Measurements from ENCODE around the gene DDX54.

DDX54 gene

GRCh38 chr12:113190761-113191160 is 5.5 kb upstream of the DDX54 start:
- DNase-seq (ENCODE audit: low spot score): peak; percentile 45

DNA sequence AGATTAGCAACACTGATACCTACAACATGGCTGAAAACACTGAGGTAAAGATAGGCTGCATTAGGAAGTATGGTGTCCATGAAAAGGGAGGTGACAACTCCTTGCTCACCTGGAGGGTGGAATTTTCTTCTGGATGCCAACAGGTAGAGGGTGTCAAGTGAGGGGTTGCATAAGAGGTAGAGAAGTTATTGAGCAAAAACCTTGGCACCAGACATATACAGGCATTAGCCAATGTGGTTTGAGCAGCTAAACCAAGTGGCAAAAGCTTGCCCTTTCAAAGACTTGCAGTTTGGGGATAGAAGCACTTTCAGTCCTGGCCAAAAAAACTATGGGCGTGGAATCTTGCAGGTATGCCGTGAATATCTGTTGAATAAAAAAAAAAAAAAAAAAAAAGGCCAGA is 4.1 kb upstream of the DDX54 start:
- DNase-seq (ENCODE audit: low spot score): no peak

GRCh38 chr12:113186666-113187325 is 1.5 kb upstream of the DDX54 start:
- no peak for DNase-seq (ENCODE audit: low spot score)

DNA sequence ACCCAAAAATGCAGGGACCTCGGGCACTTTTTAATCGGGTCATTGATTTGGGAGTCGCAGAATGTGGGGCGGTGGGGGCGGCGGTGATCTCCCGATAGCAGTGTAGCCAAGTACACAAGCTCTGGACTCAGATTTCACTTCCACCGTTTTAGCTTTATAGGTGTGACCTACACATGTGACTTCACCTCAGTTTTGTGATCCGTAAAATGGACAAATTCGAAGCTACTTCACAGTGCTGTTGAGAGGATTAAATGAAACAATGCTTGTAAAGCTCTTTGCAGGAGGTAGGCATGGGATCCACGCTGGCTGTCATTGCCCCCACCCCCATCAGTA is 721 bp upstream of the DDX54 start:
- DNase-seq (ENCODE audit: low spot score): peak; percentile 30

- peak; percentile 81 for DNase-seq (ENCODE audit: low spot score)
Measured at GRCh38 chr12:113184900-113185179, 438 bp downstream of the DDX54 start.

- no peak for DNase-seq (ENCODE audit: low spot score)
Measured at GRCh38 chr12:113184098-113184899, 979 bp downstream of the DDX54 start.

DNA sequence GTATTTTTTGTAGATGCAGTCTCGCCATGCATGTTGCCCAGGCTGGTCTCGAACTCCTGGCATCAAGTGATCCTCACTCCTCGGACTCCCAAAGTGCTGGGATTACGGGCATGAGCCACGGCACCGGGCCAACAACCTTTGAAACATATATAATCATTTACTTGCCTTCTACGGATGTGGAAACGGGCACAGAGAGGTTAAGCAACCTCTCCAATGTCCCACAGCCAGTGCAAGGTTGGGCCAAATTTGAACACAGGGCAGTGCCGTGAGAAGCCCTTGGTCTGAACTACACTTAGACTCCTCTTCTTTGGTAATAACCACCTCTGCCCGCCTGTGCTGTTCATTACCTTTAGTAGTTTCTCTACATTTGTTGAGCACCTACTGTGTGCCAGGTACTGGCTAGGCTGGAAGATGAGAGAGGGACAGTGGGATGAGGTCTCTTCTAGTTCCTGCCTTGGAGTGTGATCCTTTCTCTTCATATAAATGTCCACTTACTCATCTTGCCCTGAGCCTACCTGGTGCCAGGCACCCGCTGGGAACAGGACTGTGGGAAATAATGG is 2.2 kb downstream of the DDX54 start:
- no peak for DNase-seq (ENCODE audit: low spot score)

GRCh38 chr12:113181975-113182374 is 3.3 kb downstream of the DDX54 start:
- DNase-seq (ENCODE audit: low spot score): no peak

GRCh38 chr12:113180333-113180732 is 4.9 kb downstream of the DDX54 start:
- DNase-seq (ENCODE audit: low spot score): no peak

- no peak for DNase-seq (ENCODE audit: low spot score)
Measured at GRCh38 chr12:113179023-113179422, 6.3 kb downstream of the DDX54 start.

GRCh38 chr12:113174461-113175384 is 10.6 kb downstream of the DDX54 start:
- peak; percentile 34 for DNase-seq (ENCODE audit: low spot score)

DNA sequence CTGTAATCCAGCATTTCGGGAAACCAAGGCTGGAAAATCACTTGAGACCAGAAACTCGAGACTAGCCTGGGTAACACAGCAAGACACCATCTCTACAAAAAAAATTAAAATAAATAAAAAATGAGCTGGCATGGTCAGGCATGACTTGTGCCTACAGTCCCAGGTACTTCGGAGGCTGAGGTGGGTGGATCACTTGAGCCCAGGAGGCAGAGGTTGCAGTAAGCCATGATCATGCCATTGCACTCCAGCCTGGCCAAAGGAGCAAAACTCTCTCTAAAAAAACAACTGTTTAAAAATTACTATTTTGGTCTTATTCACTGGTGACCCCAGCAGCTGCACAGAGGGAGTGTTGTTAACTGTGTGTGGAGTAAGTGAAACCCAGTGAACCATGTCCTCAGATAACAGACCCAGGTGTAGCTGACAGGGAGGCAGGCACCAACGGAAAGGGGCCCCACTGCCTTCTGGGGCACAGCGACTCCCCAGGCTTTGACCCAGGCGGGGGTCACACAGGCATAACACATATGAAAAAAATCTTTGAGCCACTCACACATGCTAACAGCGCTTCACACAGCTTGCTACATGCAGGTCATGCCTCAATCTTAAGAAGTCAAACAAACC is 12.1 kb downstream of the DDX54 start:
- DNase-seq (ENCODE audit: low spot score): no peak

GRCh38 chr12:113172185-113172584 is 13.1 kb downstream of the DDX54 start:
- DNase-seq (ENCODE audit: low spot score): no peak

DNA sequence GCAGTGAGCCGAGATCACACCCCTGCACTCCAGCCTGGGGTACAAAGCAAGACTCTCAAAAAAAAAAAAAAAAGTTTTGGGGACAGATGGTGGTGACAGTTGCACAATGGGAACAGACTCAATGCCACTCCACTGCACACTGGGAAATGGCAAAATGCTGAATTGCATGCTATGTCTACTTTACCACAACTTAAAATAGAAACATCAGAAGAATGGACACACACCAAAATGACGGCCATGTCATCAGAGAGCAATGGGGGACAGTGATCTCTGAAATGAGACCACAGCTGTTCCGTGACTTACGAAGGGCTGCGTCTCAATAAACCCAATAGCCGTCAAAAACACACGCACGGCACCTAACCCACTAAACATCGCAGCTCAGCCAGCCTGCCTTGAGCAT is 13.7 kb downstream of the DDX54 start:
- DNase-seq (ENCODE audit: low spot score): no peak

- no peak for DNase-seq (ENCODE audit: low spot score)
Measured at GRCh38 chr12:113170926-113171325, 14.4 kb downstream of the DDX54 start.

DNA sequence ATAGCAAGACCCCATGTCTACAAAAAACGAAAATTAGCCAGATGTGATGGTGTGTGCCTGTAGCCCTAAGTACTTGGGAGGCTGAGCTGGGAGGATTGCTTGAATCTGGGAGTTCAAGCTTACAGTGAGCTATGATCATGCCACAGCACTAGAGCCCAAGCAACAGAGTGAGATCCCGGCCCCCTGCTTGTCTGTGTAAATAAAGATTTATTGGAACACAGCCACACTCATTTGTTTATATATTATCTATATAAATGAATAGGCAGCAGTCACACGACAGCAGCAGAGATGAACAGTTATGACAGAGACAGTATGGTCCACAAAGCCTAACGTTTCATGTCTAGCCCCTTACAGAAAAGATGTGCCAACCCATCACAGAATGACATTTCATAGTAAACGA is 14.8 kb downstream of the DDX54 start:
- DNase-seq (ENCODE audit: low spot score): no peak

DNA sequence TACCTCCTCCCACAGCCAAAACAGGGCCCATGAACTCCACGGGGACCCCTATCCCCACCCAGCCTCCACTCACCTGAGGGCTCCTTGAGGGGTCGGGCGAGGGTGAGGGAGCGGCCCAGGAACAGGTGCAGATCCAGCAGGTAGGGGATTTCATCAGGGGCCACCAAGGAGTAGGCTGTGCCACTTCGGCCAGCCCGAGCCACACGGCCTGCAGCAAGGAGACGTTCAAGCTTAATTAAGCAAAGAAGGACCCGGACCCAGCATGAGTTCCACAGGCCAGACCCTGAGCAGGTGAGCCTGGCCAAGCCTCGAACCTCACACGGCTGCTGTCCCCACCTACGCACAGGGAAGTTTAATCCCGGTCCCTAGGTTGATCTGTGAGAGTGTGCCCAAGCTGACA is 15.6 kb downstream of the DDX54 start:
- DNase-seq (ENCODE audit: low spot score): no peak

DNA sequence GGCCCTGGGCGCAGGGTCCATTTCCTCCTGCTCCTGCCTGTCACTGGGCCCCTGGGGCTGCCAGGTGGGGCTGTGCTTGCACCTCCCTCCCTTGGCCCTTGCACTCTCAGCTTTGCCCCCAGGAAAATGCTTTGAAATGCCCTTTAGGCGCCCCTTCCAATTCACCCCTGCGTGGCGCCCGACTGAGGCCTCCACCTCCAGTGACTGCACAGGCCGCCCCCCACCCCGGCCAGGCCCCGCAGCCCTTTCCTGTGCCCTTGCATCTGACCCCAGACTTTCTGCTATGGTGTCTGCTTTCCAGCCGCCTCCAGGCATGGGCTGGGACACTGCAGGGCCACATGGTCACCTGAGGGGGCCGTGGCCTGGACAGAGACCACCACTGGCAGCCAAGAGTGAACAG is 17.4 kb downstream of the DDX54 start:
- DNase-seq (ENCODE audit: low spot score): no peak

DNA sequence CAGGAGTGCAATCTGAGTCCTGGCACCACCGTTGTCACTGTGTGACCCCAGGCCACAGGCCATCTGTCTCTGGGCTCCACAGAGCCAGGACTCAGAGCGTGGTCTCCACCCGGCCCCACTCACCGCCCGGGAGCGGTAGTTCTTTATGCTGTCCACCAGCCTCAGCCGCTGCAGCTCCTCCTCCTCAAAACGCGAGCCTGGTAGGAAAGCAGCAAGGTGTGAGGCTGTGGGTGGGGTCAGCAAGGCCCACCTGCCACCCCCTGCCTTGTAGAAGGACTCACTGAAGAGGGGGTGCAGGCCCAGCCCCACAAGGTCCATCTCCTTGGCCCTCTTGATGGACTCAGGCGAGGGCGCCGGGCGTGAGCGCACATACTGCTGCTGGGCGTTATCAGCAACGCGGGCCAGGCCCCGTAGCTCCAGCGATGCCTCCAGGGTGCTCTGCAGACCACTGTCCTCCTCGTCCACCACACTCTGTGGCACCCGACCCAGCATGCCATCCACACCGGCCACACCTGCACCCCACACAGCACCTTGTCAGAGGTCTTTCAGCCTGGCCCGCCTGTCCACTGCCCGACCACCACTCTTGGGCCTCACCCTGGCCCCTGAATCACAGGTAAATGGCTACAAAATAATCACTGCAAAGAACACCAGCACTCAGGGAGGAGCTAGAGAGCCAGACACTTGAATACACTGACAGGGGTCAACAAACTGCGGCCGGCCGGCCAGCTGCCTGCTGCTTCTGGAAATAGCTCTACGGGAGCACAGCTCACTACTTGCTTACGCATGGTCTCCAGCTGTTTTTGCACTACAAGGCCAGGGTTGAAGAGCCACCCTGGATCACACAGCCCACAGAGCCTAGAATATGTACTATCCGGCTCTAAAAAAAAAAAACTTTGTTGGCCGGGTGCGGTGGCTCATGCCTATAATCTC is 19.5 kb downstream of the DDX54 start:
- DNase-seq (ENCODE audit: low spot score): no peak

GRCh38 chr12:113164014-113164413 is 21.3 kb downstream of the DDX54 start:
- no peak for DNase-seq (ENCODE audit: low spot score)

DNA sequence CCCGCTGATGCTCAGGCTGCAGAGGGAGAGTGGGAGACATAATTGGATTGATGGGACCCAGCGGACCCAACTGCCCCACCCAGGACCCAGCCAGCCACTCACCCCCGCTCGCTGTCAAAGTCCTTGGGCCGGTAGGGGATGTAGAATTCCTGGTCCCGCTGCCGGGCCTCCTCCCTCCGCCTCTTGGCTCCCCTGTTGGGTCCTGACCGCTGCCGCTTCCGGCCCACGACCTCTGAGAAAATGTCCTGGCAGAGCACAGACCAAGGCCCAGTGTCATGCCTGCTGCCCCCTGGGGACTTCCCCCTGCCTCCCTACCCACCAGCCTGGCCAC is 22.3 kb downstream of the DDX54 start:
- no peak for DNase-seq (ENCODE audit: low spot score)
